ENCODE results near the gene ZNF500. TPM values are rescaled to one million over a fixed set of nuclear protein-coding genes. Genes with fewer than 3 reads are reported as not detected.
A peak's percentile ranks its signal among the peaks of the same experiment; 100 is the strongest.

Gene ZNF500
- total and polyA plus RNA-seq, 2 of the 4 experiments (the other 2 are of a cell fraction), result 4.5 to 5.9 TPM

DNA sequence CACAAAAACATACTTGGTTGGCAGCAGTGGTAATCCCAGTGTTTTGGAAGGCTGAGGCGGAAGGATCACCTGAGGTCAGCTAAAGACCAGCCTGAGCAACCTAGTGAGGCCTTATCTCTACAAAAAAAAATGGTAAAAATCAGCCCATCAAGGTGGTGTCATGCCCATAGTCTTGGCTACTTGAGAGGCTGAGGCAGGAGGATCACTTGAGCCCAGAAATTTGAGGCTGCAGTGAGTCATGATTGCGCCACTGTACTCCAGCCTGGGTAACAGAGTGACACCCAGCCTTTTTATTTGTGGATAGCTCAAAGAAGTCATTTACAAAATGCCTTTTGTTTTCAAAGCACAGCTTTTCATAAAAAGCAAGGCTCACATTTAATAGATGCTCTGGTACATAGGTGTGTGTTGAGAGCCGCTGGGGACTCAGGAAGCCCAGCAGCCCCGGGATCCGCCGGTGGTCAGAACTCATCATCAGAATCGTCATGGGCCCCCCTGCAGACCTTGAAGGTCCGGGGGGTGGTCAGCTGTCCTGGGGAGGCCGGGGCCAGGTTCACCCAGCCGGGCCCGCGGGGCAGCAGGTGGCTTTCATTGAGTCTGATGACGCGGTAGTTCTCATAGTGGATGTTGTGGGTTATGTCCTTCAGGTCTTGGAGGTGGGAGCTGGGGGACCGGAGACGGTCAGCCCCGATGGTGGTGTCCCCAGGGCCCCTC lies 10.5 kb upstream of the ZNF500 start:
- no peak for TF ChIP-seq RCOR1 (IDR thresholded peaks at IDR 0.05; ENCODE audit: insufficient replicate concordance, low read length)
- peak; percentile 45 for TF ChIP-seq CEBPB (IDR thresholded peaks at IDR 0.05; ENCODE audit: low read depth, low read length)
- no peak overlapping the region for H3K4me2 ChIP-seq (ENCODE audit: low read depth, low read length)
- H3K4me3 ChIP-seq (ENCODE audit: insufficient read depth, low read depth, low read length), result no peak overlapping the region
- no peak overlapping the region for H3K14ac ChIP-seq (replicated peaks; ENCODE audit: low read depth, low read length)
- no peaks in the 10 kb centered on the region for H3K4me1 ChIP-seq (ENCODE audit: control insufficient read depth, insufficient read depth, low read length)
- ATAC-seq (ENCODE audit: low read depth), result no peak
- no peaks in the 10 kb centered on the region for H3K36me3 ChIP-seq (ENCODE audit: control insufficient read depth, insufficient read depth, low read length)
- H4K8ac ChIP-seq (ENCODE audit: low read depth in 2 of 2, low read length in 2 of 2), result no peak overlapping the region
- no peak overlapping the region for H2BK15ac ChIP-seq (ENCODE audit: low read depth, low read length)
- 66% methylated on average over 7 of the region's 17 CpGs; no CpG with 5 or more reads in 1 of the 2 experiments for WGBS, 2 experiments (ENCODE audit: extremely low coverage in 2 of 2, insufficient read length in 1 of 2)
- no peaks in the 10 kb centered on the region for H3K9me1 ChIP-seq (ENCODE audit: insufficient read depth, low read length)
- no peak overlapping the region for H4K5ac ChIP-seq (ENCODE audit: low read depth, low read length)
- H3K79me1 ChIP-seq (ENCODE audit: low read depth in 1 of 2, low read length in 2 of 2), result no peaks in the 10 kb centered on the region
- BruUV-seq (replicated peaks), result no TSS peak
- no peak overlapping the region for H3K23ac ChIP-seq (ENCODE audit: low read depth, low read length)
- in situ Hi-C loops (cut with MboI; ENCODE audit: low sequenced_read_pairs) (no loop called here), intact Hi-C loops (cut with micrococcal nuclease) (no loop called here), dilution Hi-C loops (cut with HindIII; ENCODE audit: low sequenced_read_pairs, unreplicated experiment) (no loop called here)
- no peak overlapping the region for H3K4ac ChIP-seq (ENCODE audit: low read depth, low read length)
- POLR2A ChIA-PET (ENCODE audit: unreplicated experiment), result no interaction called here
- H3K9ac ChIP-seq (ENCODE audit: low read depth, low read length), result no peak overlapping the region
- H3K27me3 ChIP-seq (ENCODE audit: control insufficient read depth, insufficient read depth, low read length), result 0 out of 2 replicates have a peak, but pooled peaks cover 2% of the 10 kb centered on the region
- H3K18ac ChIP-seq (ENCODE audit: low read depth, low read length), result no peak overlapping the region
- no peaks in the 10 kb centered on the region for H4K20me1 ChIP-seq (ENCODE audit: insufficient read depth, low read length)
- no peak overlapping the region for H2BK120ac ChIP-seq (ENCODE audit: low read depth, low read length)
- no peak overlapping the region for H2AK9ac ChIP-seq (replicated peaks; ENCODE audit: low read depth, low read length, poor library complexity)
- no peak overlapping the region for H3K27ac ChIP-seq (ENCODE audit: insufficient read depth, low read length)
- no peaks in the 10 kb centered on the region for H3K9me3 ChIP-seq (ENCODE audit: control insufficient read depth, insufficient read depth, low read length)
- no peak overlapping the region for H2BK20ac ChIP-seq (ENCODE audit: low read depth, low read length)
- CTCF ChIA-PET, result no interaction called here
- H2AK5ac ChIP-seq (ENCODE audit: low read depth, low read length), result no peak overlapping the region
- no peak for DNase-seq
- H4K91ac ChIP-seq (ENCODE audit: insufficient read depth, low read depth, low read length), result no peak overlapping the region
- no peak overlapping the region for H2BK5ac ChIP-seq (ENCODE audit: low read depth, low read length, poor library complexity, severe bottlenecking)
- H3K56ac ChIP-seq (ENCODE audit: extremely low read depth, insufficient read depth, low read length), result no peak overlapping the region
- H2AFZ ChIP-seq (replicated peaks; ENCODE audit: low read length, poor library complexity), result no peak overlapping the region
